ENCODE data around the gene SNAPC2.

The SNAPC2 gene

DNA sequence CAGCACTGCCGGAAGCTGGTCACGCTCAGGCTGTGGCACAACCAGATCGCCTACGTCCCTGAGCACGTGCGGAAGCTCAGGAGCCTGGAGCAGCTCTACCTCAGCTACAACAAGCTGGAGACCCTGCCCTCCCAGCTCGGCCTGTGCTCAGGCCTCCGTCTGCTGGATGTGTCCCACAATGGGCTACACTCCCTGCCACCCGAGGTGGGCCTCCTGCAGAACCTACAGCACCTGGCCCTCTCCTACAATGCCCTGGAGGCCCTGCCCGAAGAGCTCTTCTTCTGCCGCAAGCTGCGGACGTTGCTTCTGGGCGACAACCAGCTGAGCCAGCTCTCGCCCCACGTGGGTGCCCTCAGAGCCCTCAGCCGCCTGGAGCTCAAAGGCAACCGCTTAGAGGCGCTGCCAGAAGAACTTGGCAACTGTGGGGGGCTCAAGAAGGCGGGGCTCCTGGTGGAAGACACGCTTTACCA, 19.7 kb upstream of the SNAPC2 start:
- DNase-seq (ENCODE audit: low read depth in 1 of 2, low spot score in 1 of 2) = no peak
- Histone ChIP-seq H3K27me3 (ENCODE audit: insufficient read depth, poor library complexity, severe bottlenecking) (no peaks in the 10 kb centered on the region), H3K4me3 (replicated peaks; ENCODE audit: insufficient read depth, low read length) (no peak overlapping the region), H3K27ac (replicated peaks) (no peak overlapping the region)
- TF ChIP-seq POLR2AphosphoS5 (IDR thresholded peaks at IDR 0.05; ENCODE audit: low read depth) (no peak), SPI1 (IDR thresholded peaks at IDR 0.05; ENCODE audit: borderline replicate concordance, low read depth) (no peak), GABPA (IDR thresholded peaks at IDR 0.05; ENCODE audit: low read depth) (no peak)
- TF ChIP-seq, protein P1, sequence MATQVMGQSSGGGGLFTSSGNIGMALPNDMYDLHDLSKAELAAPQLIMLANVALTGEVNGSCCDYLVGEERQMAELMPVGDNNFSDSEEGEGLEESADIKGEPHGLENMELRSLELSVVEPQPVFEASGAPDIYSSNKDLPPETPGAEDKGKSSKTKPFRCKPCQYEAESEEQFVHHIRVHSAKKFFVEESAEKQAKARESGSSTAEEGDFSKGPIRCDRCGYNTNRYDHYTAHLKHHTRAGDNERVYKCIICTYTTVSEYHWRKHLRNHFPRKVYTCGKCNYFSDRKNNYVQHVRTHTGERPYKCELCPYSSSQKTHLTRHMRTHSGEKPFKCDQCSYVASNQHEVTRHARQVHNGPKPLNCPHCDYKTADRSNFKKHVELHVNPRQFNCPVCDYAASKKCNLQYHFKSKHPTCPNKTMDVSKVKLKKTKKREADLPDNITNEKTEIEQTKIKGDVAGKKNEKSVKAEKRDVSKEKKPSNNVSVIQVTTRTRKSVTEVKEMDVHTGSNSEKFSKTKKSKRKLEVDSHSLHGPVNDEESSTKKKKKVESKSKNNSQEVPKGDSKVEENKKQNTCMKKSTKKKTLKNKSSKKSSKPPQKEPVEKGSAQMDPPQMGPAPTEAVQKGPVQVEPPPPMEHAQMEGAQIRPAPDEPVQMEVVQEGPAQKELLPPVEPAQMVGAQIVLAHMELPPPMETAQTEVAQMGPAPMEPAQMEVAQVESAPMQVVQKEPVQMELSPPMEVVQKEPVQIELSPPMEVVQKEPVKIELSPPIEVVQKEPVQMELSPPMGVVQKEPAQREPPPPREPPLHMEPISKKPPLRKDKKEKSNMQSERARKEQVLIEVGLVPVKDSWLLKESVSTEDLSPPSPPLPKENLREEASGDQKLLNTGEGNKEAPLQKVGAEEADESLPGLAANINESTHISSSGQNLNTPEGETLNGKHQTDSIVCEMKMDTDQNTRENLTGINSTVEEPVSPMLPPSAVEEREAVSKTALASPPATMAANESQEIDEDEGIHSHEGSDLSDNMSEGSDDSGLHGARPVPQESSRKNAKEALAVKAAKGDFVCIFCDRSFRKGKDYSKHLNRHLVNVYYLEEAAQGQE (IDR thresholded peaks at IDR 0.05; ENCODE audit: insufficient replicate concordance, low read depth) = no peak
- TF ChIP-seq, protein P2, sequence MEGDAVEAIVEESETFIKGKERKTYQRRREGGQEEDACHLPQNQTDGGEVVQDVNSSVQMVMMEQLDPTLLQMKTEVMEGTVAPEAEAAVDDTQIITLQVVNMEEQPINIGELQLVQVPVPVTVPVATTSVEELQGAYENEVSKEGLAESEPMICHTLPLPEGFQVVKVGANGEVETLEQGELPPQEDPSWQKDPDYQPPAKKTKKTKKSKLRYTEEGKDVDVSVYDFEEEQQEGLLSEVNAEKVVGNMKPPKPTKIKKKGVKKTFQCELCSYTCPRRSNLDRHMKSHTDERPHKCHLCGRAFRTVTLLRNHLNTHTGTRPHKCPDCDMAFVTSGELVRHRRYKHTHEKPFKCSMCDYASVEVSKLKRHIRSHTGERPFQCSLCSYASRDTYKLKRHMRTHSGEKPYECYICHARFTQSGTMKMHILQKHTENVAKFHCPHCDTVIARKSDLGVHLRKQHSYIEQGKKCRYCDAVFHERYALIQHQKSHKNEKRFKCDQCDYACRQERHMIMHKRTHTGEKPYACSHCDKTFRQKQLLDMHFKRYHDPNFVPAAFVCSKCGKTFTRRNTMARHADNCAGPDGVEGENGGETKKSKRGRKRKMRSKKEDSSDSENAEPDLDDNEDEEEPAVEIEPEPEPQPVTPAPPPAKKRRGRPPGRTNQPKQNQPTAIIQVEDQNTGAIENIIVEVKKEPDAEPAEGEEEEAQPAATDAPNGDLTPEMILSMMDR (IDR thresholded peaks at IDR 0.05; ENCODE audit: insufficient read depth, low read length) = no peak

DNA sequence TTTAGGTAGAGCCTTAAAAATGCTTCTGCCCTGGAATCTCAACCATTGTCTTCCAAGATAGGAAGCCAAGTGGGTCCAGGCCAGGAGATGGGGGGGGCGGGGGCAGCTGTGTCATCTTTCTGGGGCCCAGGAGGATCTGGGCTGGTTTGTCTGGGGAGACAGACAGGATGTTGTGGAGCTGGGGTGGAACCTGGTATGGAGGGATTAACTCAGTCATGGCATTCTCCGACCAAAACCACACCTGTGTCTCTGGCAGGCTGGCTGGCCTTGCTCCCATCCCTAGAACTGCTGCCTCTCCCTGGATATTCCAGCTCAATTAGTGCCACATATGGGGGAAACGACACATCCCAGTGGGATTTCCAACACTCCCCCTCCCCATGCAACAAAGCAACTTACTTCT, 19.2 kb upstream of the SNAPC2 start:
- Histone ChIP-seq H3K27ac (replicated peaks) (no peak overlapping the region), H3K27me3 (ENCODE audit: insufficient read depth, poor library complexity, severe bottlenecking) (no peaks in the 10 kb centered on the region), H3K4me3 (replicated peaks; ENCODE audit: insufficient read depth, low read length) (no peak overlapping the region)
- TF ChIP-seq GABPA (IDR thresholded peaks at IDR 0.05; ENCODE audit: low read depth) (no peak), SPI1 (IDR thresholded peaks at IDR 0.05; ENCODE audit: borderline replicate concordance, low read depth) (no peak), POLR2AphosphoS5 (IDR thresholded peaks at IDR 0.05; ENCODE audit: low read depth) (no peak)
- TF ChIP-seq, protein P1 (IDR thresholded peaks at IDR 0.05; ENCODE audit: insufficient replicate concordance, low read depth) = no peak
- TF ChIP-seq, protein P2 (IDR thresholded peaks at IDR 0.05; ENCODE audit: insufficient read depth, low read length) = no peak
- DNase-seq (ENCODE audit: low read depth in 1 of 2, low spot score in 1 of 2) = no peak

DNA sequence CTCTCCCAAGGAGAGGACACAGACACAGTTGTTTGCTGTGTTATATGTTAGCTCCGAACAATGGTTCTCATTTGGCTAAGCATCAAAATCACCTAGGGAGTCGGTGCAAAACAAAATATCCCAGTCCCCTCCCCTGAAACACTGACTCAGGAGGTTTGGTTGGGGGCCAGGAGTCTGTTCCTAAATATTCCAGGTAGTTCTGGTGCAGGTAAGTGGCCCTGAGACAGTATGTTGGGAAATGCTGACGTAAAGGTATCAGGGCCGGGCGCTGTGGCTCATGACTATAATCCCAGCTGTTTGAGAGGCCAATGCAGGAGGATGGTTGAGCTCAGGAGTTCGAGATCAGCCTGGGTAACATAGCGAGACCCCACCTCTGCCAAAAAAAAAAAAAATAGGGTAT, 18.8 kb upstream of the SNAPC2 start:
- Histone ChIP-seq H3K27ac (replicated peaks) (no peak overlapping the region), H3K27me3 (ENCODE audit: insufficient read depth, poor library complexity, severe bottlenecking) (no peaks in the 10 kb centered on the region), H3K4me3 (replicated peaks; ENCODE audit: insufficient read depth, low read length) (no peak overlapping the region)
- DNase-seq (ENCODE audit: low read depth in 1 of 2, low spot score in 1 of 2) = no peak
- no peak for TF ChIP-seq SPI1 (IDR thresholded peaks at IDR 0.05; ENCODE audit: borderline replicate concordance, low read depth)
- TF ChIP-seq POLR2AphosphoS5 (IDR thresholded peaks at IDR 0.05; ENCODE audit: low read depth) = no peak
- TF ChIP-seq, protein P1 (IDR thresholded peaks at IDR 0.05; ENCODE audit: insufficient replicate concordance, low read depth) = no peak
- TF ChIP-seq, protein P2 (IDR thresholded peaks at IDR 0.05; ENCODE audit: insufficient read depth, low read length) = no peak
- no peak for TF ChIP-seq GABPA (IDR thresholded peaks at IDR 0.05; ENCODE audit: low read depth)

Measured in HL-60 (cell line).